Mucosa of rectum (tissue), 2 donors: ENCODE results near the gene MACO1.

Source experiments
- H3K27ac ChIP-seq, 2 donors: one replicate each; pipeline ENCODE4 v1.7.0; 2013; ENCODE audit warnings: inconsistent platforms in 2 of 2, low read depth in 2 of 2, low read length in 2 of 2
- H3K27me3 ChIP-seq, 2 donors: one replicate each; pipeline ENCODE4 v1.7.0; 2013; ENCODE audit warnings: low read length in 2 of 2; ENCODE audit not compliant: control insufficient read depth in 2 of 2, insufficient read depth in 2 of 2
- H3K36me3 ChIP-seq, 2 donors: one replicate each; pipeline ENCODE4 v1.7.0; 2013; ENCODE audit warnings: low read length in 2 of 2; ENCODE audit not compliant: control insufficient read depth in 2 of 2, insufficient read depth in 2 of 2
- H3K4me1 ChIP-seq, 2 donors: one replicate each; pipeline ENCODE4 v1.7.0; 2013; ENCODE audit warnings: low read length in 2 of 2, mild to moderate bottlenecking in 1 of 2; ENCODE audit not compliant: control insufficient read depth in 2 of 2, insufficient read depth in 2 of 2
- H3K4me3 ChIP-seq, 2 donors: one replicate each; pipeline ENCODE4 v1.7.0; 2013; ENCODE audit warnings: low read length in 2 of 2
- H3K9ac ChIP-seq, 2 donors: one replicate each; pipeline ENCODE4 v1.7.0; 2013; ENCODE audit warnings: low read length in 2 of 2, low read depth in 1 of 2, mild to moderate bottlenecking in 1 of 2
- H3K9me3 ChIP-seq, 2 donors: one replicate each; pipeline ENCODE4 v1.7.0; 2013; ENCODE audit warnings: low read length in 2 of 2; ENCODE audit not compliant: control insufficient read depth in 2 of 2
- donor health status: healthy.
- donor health status: Normal muscosa, but diverticular disease.

The MACO1 gene

DNA sequence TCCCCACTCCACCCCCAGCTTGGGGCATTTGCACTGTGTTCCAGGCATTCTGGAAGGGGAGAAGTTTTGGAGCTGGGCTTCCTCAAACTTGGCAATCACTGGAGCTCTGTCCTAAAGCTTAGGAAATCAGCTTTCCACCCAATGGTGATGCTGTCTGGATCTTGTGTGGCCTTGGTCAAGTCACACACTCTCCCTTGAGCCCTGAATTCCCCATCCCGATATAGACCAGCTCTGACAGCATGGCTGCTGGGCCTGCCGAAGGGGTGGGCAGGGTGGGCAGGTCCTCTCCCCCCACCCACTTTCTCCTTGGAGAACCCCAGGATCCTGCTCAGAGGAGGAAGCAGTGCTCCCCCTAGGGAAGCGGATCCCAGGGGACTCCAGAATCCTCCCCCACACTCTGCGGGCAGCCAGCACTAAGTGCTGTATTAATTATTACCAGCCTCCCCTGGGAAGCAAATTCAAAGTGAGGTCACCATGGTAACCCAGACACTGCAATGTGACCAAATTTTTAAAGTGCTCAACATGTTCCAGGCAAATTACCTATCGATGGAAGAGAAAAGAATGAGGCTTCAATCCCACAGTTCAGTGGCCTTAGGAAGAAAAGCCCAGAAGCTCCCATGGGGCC lies 91.4 kb downstream of the MACO1 start:
- peaks cover 0 to 6% of the 10 kb centered on the region in 2 donors for H3K27me3 ChIP-seq
- no peaks in the 10 kb centered on the region for H3K36me3 ChIP-seq
- H3K9ac ChIP-seq, result no peak overlapping the region
- H3K4me3 ChIP-seq, result no peak overlapping the region
- H3K27ac ChIP-seq, result no peak overlapping the region
- no peaks in the 10 kb centered on the region for H3K9me3 ChIP-seq
- H3K4me1 ChIP-seq, result no peaks in the 10 kb centered on the region

- H3K4me1 ChIP-seq, result no peaks in the 10 kb centered on the region
- H3K9me3 ChIP-seq, result no peaks in the 10 kb centered on the region
- no peak overlapping the region for H3K27ac ChIP-seq
- peaks cover 0 to 6% of the 10 kb centered on the region in 2 donors for H3K27me3 ChIP-seq
- no peak overlapping the region for H3K4me3 ChIP-seq
- H3K9ac ChIP-seq, result no peak overlapping the region
- no peaks in the 10 kb centered on the region for H3K36me3 ChIP-seq
Measured at GRCh38 chr1:25523542-25523941, 92.8 kb downstream of the MACO1 start.

DNA sequence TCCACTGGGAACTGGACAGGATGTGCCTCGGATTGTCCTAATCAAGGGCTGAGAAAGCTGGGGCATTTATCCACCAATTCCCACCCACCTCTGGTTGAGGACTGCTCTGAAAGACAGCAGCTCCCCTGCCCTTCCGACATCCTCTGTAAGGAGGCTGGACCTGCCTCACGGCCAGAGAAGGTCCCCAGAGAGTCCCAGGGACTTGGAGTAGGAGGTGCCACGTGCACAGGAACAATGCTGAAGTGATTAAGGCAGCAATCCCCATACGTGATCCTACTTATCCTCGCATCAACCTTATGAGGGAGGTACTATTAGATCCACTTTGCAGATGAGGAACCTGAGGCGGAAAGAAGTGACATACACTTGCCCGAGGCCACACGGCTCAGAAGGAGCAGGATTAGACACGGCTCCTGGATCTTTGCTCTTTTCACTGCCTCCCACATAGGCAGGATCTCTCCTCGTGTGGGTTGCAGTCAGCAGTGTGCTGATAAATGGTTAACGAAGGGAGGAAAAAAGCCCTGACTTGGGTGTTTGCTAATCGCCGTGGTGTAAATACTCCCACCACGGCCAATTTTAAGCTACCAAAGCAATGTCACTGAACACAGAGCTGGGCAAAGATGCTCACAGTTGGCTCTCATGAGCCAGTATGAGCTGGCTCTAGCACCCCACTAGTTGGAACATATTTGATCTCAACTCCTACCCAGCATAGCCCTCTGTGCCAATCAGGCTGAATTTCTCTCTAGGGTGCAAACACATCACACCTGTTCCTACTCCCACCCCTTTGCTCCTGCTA lies 94.1 kb downstream of the MACO1 start:
- no peaks in the 10 kb centered on the region for H3K9me3 ChIP-seq

DNA sequence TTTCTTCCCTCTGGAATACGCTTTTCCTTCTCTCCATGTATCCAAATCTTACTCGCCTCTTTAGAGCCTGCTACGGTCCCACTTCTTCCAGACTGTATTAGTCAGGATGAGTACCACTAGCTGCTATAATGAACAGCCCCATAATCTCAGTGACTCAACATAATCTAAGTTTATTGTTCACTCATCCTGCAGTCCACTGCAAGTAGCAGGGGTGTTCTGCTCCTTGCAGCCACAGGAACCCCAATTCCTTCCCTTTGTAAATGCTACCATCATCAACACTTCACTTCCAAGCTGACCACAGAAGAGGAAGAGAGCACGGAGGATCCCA lies 94.6 kb downstream of the MACO1 start:
- Histone ChIP-seq H3K27me3 (peaks cover 0 to 6% of the 10 kb centered on the region in 2 donors), H3K9me3 (no peaks in the 10 kb centered on the region), H3K27ac (no peak overlapping the region), H3K9ac (no peak overlapping the region), H3K4me1 (no peaks in the 10 kb centered on the region), H3K4me3 (no peak overlapping the region), H3K36me3 (no peaks in the 10 kb centered on the region)

More for the DNA sequence above, 94.1 kb downstream of the MACO1 start:
- no peak overlapping the region for H3K27ac ChIP-seq
- H3K27me3 ChIP-seq, result peaks cover 0 to 6% of the 10 kb centered on the region in 2 donors
- no peaks in the 10 kb centered on the region for H3K4me1 ChIP-seq
- H3K9ac ChIP-seq, result no peak overlapping the region
- no peak overlapping the region for H3K4me3 ChIP-seq
- H3K36me3 ChIP-seq, result no peaks in the 10 kb centered on the region

- no peaks in the 10 kb centered on the region for H3K9me3 ChIP-seq
- no peak overlapping the region for H3K27ac ChIP-seq
- H3K9ac ChIP-seq, result no peak overlapping the region
- H3K36me3 ChIP-seq, result no peaks in the 10 kb centered on the region
- peaks cover 0 to 6% of the 10 kb centered on the region in 2 donors for H3K27me3 ChIP-seq
- H3K4me3 ChIP-seq, result no peak overlapping the region
- no peaks in the 10 kb centered on the region for H3K4me1 ChIP-seq
Measured at GRCh38 chr1:25526753-25527152, 96.1 kb downstream of the MACO1 start.

DNA sequence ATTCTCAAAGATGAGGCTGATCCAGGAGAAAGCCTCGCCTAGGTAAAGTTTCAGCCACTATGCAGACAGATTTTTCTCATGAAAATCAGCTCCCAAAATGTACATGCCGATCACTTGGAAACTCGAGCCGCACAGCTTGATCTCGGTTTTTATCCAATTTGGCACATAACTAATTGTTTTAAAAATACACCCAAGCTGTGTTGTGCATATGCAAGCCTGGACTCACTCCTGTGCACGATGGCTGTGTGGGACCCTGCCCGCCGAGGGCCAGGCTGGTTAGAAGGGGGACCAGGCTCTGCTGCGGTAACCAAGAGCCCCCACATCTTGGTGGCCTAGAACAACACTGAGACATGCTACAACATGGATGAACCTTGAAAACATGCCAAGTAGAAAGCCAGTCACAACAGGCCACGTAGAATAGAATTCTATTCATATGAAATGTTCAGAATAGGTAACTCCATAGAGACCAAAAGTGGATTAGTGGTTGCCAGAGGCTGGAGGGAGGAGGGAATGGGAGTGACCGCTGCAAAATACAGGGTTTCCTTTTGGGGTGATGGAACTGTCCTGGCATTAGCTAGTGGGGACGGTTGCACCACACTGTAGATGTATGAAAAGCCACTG lies 96.6 kb downstream of the MACO1 start:
- H3K27ac ChIP-seq, result no peak overlapping the region
- no peak overlapping the region for H3K4me3 ChIP-seq
- peaks cover 0 to 6% of the 10 kb centered on the region in 2 donors for H3K27me3 ChIP-seq
- H3K36me3 ChIP-seq, result no peaks in the 10 kb centered on the region
- no peaks in the 10 kb centered on the region for H3K4me1 ChIP-seq
- no peaks in the 10 kb centered on the region for H3K9me3 ChIP-seq
- H3K9ac ChIP-seq, result no peak overlapping the region

DNA sequence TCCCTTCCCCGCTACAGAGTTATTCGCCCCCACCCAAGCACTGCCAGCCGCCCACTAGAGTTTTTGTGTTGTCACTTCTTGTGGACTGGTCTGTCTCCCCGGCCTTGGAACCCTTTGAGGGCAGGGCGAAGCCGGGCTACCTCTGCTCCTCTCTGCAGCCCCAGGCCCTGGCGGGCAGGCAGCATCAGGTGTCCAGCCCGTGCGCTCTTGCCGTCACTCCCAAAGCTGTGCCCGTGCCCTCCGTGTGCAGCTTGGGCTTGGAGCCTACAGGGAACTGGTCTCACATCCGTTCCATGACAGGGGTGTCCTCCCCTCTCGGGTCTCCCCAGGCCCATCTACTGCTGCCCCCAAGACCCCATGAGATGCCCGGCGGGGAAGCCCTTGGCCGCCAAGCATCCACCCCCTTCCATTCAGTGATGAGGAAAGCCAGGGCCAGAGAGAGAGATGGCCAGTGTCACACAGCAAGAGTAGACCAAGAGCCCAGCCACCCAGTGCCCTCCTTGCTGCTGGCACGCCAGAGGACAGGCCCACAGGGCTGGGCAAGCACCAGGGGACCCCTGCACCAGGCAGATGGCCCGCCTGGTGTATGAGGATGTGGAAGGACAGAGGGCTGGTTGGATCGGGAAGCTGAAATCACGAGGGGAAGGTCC lies 97.4 kb downstream of the MACO1 start:
- Histone ChIP-seq H3K36me3 (no peaks in the 10 kb centered on the region), H3K27me3 (peaks cover 0 to 6% of the 10 kb centered on the region in 2 donors), H3K9ac (no peak overlapping the region), H3K9me3 (no peaks in the 10 kb centered on the region), H3K4me3 (no peak overlapping the region), H3K27ac (no peak overlapping the region), H3K4me1 (no peaks in the 10 kb centered on the region)

DNA sequence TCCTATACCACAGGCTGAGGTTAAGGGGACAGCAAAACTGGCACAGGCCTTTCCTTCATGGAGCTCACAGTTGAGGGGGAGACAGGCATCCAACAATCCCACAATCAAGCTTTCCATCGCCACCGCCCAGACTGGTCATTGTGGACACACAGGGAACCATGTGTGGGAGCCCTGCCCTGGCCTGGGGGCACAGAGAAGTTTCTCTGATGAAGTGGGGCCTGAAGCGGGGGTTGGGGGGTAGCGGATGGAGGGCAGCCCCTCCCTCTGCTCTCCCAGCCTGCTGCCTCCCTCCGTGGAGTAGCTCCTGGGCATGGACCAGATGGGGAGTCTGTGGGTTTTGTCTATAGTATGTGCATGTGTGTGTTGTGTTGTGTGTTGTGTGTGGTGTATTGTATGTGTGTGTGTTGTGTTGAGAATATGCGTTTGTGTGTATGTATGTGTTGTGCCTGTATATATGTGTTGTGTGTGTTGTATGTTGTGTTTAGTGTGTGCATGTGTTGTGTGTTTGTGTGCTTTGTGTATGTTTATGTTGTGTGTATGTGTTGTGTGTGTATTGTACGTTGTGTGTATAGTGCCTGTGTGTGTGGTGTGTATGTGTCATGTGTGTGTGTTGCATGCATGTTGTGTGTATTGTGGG lies 98.3 kb downstream of the MACO1 start:
- Histone ChIP-seq H3K9ac (no peak overlapping the region), H3K27ac (no peak overlapping the region), H3K9me3 (no peaks in the 10 kb centered on the region), H3K4me3 (no peak overlapping the region), H3K27me3 (peaks cover 0 to 6% of the 10 kb centered on the region in 2 donors), H3K4me1 (no peaks in the 10 kb centered on the region), H3K36me3 (no peaks in the 10 kb centered on the region)

- H3K4me3 ChIP-seq, result no peak overlapping the region
- H3K9ac ChIP-seq, result no peak overlapping the region
- H3K9me3 ChIP-seq, result no peaks in the 10 kb centered on the region
- H3K4me1 ChIP-seq, result no peaks in the 10 kb centered on the region
- H3K27me3 ChIP-seq, result peaks cover 0 to 1% of the 10 kb centered on the region in 2 donors
- no peak overlapping the region for H3K27ac ChIP-seq
- H3K36me3 ChIP-seq, result no peaks in the 10 kb centered on the region
Measured at GRCh38 chr1:25529518-25530185, 99.0 kb downstream of the MACO1 start.
